Right forelimb (tissue), 1 donor: ENCODE data around the gene NDUFA8.
"Not testable (repeated sequence)": the region's sequence is repeated elsewhere in the genome, so short reads cannot be mapped to it uniquely, and the experiment has no call there.

ENCODE experiments used
- DNase-seq: peaks from one replicate; pipeline ENCODE4 v3.0.0-alpha.2; 2018

NDUFA8 gene

GRCh38 chr9:122119166-122119521, 40.4 kb downstream of the NDUFA8 start:
- no peak for DNase-seq

- no peak for DNase-seq
These were observed 41.0 kb downstream of the NDUFA8 start for GRCh38 chr9:122118343-122119165.

- DNase-seq = not testable (repeated sequence)
These were observed 42.3 kb downstream of the NDUFA8 start for GRCh38 chr9:122117241-122117640.

- DNase-seq = no peak
These were observed 43.0 kb downstream of the NDUFA8 start for GRCh38 chr9:122116448-122117173.

GRCh38 chr9:122116040-122116439, 43.5 kb downstream of the NDUFA8 start:
- DNase-seq = no peak

GRCh38 chr9:122115176-122116035, 44.2 kb downstream of the NDUFA8 start:
- DNase-seq = no peak

- no peak for DNase-seq
These were observed 46.0 kb downstream of the NDUFA8 start for GRCh38 chr9:122113574-122113973.

GRCh38 chr9:122112238-122112637, 47.3 kb downstream of the NDUFA8 start:
- no peak for DNase-seq

- DNase-seq = no peak
These were observed 48.0 kb downstream of the NDUFA8 start for GRCh38 chr9:122111413-122112085.

- DNase-seq = peak; percentile 30
These were observed 49.3 kb downstream of the NDUFA8 start for GRCh38 chr9:122110100-122110833.

GRCh38 chr9:122109035-122109813, 50.4 kb downstream of the NDUFA8 start:
- DNase-seq = no peak

GRCh38 chr9:122107291-122107805, 52.2 kb downstream of the NDUFA8 start:
- no peak for DNase-seq

- DNase-seq = no peak
These were observed 53.0 kb downstream of the NDUFA8 start for GRCh38 chr9:122106576-122106975.

GRCh38 chr9:122103985-122104384, 55.6 kb downstream of the NDUFA8 start:
- DNase-seq = no peak

- no peak for DNase-seq
These were observed 57.4 kb downstream of the NDUFA8 start for GRCh38 chr9:122102156-122102555.

- DNase-seq = no peak
These were observed 58.8 kb downstream of the NDUFA8 start for GRCh38 chr9:122100756-122101155.

GRCh38 chr9:122099271-122099869, 60.2 kb downstream of the NDUFA8 start:
- DNase-seq = peak; percentile 89

- no peak for DNase-seq
These were observed 61.8 kb downstream of the NDUFA8 start for GRCh38 chr9:122097679-122098315.

- DNase-seq = no peak
These were observed 62.8 kb downstream of the NDUFA8 start for GRCh38 chr9:122096620-122097415.
